GM18951 (cell line): ENCODE data around the gene POLD4.
A peak's percentile ranks its signal among the peaks of the same experiment; 100 is the strongest.

Source experiments
- POLR2A ChIP-seq: IDR thresholded peaks from 4 replicates; pipeline ENCODE4 v1.6.1; 2011; ENCODE audit warnings: mild to moderate bottlenecking; ENCODE audit not compliant: insufficient read length, insufficient read depth; ENCODE audit errors: extremely low read depth
- in situ Hi-C: fragments of 300-500 bp; cut with MboI; formaldehyde crosslinking; loops from one replicate; pipeline ENCODE4 v1.12.0; 2022; ENCODE audit warnings: low sequenced_read_pairs, mixed read lengths, inconsistent platforms; ENCODE audit not compliant: unreplicated experiment

Gene POLD4

GRCh38 chr11:67320011-67320410, 33.3 kb downstream of the POLD4 start:
- in situ Hi-C loops, result no loop called here
- TF ChIP-seq POLR2A, result no peak

GRCh38 chr11:67318876-67319275, 34.5 kb downstream of the POLD4 start:
- in situ Hi-C loops, result loop anchor here (5.0 kb wide), 1 partner anchor 57 kb away; no protein-coding TSS in a partner anchor

- no peak for TF ChIP-seq POLR2A
- in situ Hi-C loops, result loop anchor here (5.0 kb wide), 1 partner anchor 56 kb away; no protein-coding TSS in a partner anchor
These were observed 35.3 kb downstream of the POLD4 start for GRCh38 chr11:67317888-67318555.

- in situ Hi-C loops, result loop anchor here (5.0 kb wide), 1 partner anchor 55 kb away; no protein-coding TSS in a partner anchor
- peak; percentile 69 for TF ChIP-seq POLR2A
These were observed 36.0 kb downstream of the POLD4 start for GRCh38 chr11:67317205-67317887.

- in situ Hi-C loops, result loop anchor here (5.0 kb wide), 1 partner anchor 55 kb away; no protein-coding TSS in a partner anchor
- no peak for TF ChIP-seq POLR2A
These were observed 36.5 kb downstream of the POLD4 start for GRCh38 chr11:67316882-67317204.

GRCh38 chr11:67315325-67315909, 37.9 kb downstream of the POLD4 start:
- TF ChIP-seq POLR2A, result no peak
- in situ Hi-C loops, result loop anchor here (5.0 kb wide), 1 partner anchor 53 kb away; no protein-coding TSS in a partner anchor

- in situ Hi-C loops, result no loop called here
- TF ChIP-seq POLR2A, result no peak
These were observed 39.1 kb downstream of the POLD4 start for GRCh38 chr11:67314218-67314617.

GRCh38 chr11:67313125-67313890, 40.0 kb downstream of the POLD4 start:
- in situ Hi-C loops, result no loop called here
- no peak for TF ChIP-seq POLR2A

GRCh38 chr11:67312187-67313021, 40.9 kb downstream of the POLD4 start:
- in situ Hi-C loops, result no loop called here
- no peak for TF ChIP-seq POLR2A

- no peak for TF ChIP-seq POLR2A
- in situ Hi-C loops, result no loop called here
These were observed 41.7 kb downstream of the POLD4 start for GRCh38 chr11:67311556-67312082.

GRCh38 chr11:67311051-67311555, 42.2 kb downstream of the POLD4 start:
- in situ Hi-C loops, result no loop called here

More at GRCh38 chr11:67311051-67311555, 42.2 kb downstream of the POLD4 start:
- no peak for TF ChIP-seq POLR2A
